ENCODE results near the gene BORA.
"Not testable (repeated sequence)": the region's sequence is repeated elsewhere in the genome, so short reads cannot be mapped to it uniquely, and the experiment has no call there.

Gene BORA

GRCh38 chr13:72727417-72728289 is at the start of gene BORA, which contains the start of gene MZT1:
TSS of gene BORA (plus strand) at chr13:72727923. CDS start at chr13:72728941, 1,018 bp downstream.
TSS of gene MZT1 (minus strand) at chr13:72727629. CDS start at chr13:72727602, 27 bp downstream.
- DNase-seq (ENCODE audit: low read depth in 2 of 2) = peak; percentile 93 to 94

GRCh38 chr13:72678312-72678711 is 49.4 kb upstream of the BORA start:
- DNase-seq (ENCODE audit: low read depth in 2 of 2) = no peak

GRCh38 chr13:72680353-72680752 is 47.4 kb upstream of the BORA start:
- DNase-seq (ENCODE audit: low read depth in 2 of 2) = no peak

GRCh38 chr13:72686766-72687165 is 41.0 kb upstream of the BORA start:
- DNase-seq (ENCODE audit: low read depth in 2 of 2) = no peak

- DNase-seq (ENCODE audit: low read depth in 2 of 2) = no peak
These were observed 38.5 kb upstream of the BORA start for GRCh38 chr13:72689181-72689696.

- DNase-seq (ENCODE audit: low read depth in 2 of 2) = no peak
These were observed 34.7 kb upstream of the BORA start for GRCh38 chr13:72692884-72693514.

- DNase-seq (ENCODE audit: low read depth in 2 of 2) = no peak
These were observed 33.9 kb upstream of the BORA start for GRCh38 chr13:72693832-72694231.

- DNase-seq (ENCODE audit: low read depth in 2 of 2) = no peak
These were observed 33.4 kb upstream of the BORA start for GRCh38 chr13:72694314-72694713.

- no peak for DNase-seq (ENCODE audit: low read depth in 2 of 2)
These were observed 31.1 kb upstream of the BORA start for GRCh38 chr13:72696579-72696978.

- no peak for DNase-seq (ENCODE audit: low read depth in 2 of 2)
These were observed 29.6 kb upstream of the BORA start for GRCh38 chr13:72698164-72698563.

GRCh38 chr13:72700509-72700908 is 27.2 kb upstream of the BORA start:
- no peak for DNase-seq (ENCODE audit: low read depth in 2 of 2)

GRCh38 chr13:72716776-72717175 is 10.9 kb upstream of the BORA start:
- DNase-seq (ENCODE audit: low read depth in 2 of 2) = no peak

GRCh38 chr13:72726185-72726584 is 1.5 kb upstream of the BORA start:
- DNase-seq (ENCODE audit: low read depth in 2 of 2) = not testable (repeated sequence)

- DNase-seq (ENCODE audit: low read depth in 2 of 2) = peak; percentile 13 to 24
These were observed 852 bp upstream of the BORA start for GRCh38 chr13:72726726-72727416.

- DNase-seq (ENCODE audit: low read depth in 2 of 2) = no peak
These were observed 525 bp downstream of the BORA start for GRCh38 chr13:72728290-72728605.

- DNase-seq (ENCODE audit: low read depth in 2 of 2) = no peak
These were observed 9.3 kb downstream of the BORA start for GRCh38 chr13:72737033-72737432.

GRCh38 chr13:72740015-72740414 is 12.3 kb downstream of the BORA start:
- no peak for DNase-seq (ENCODE audit: low read depth in 2 of 2)

GRCh38 chr13:72745260-72745659 is 17.5 kb downstream of the BORA start:
- DNase-seq (ENCODE audit: low read depth in 2 of 2) = no peak

GRCh38 chr13:72751220-72751619 is 23.5 kb downstream of the BORA start:
- no peak for DNase-seq (ENCODE audit: low read depth in 2 of 2)

GRCh38 chr13:72754111-72754510 is 26.4 kb downstream of the BORA start:
- no peak for DNase-seq (ENCODE audit: low read depth in 2 of 2)

GRCh38 chr13:72757792-72758535 is 30.2 kb downstream of the BORA start:
- DNase-seq (ENCODE audit: low read depth in 2 of 2) = no peak

GRCh38 chr13:72760189-72760588 is 32.5 kb downstream of the BORA start:
- no peak for DNase-seq (ENCODE audit: low read depth in 2 of 2)
